Psoas muscle (tissue), 8 donors: Measurements from ENCODE around the gene APOBEC3C. TPM values are rescaled to one million over a fixed set of nuclear protein-coding genes. Genes with fewer than 3 reads are reported as not detected.

ENCODE experiments used
- ATAC-seq, 4 donors: fragments of 200-7000 bp; cut with Tn5 transposase; one replicate each; pipeline ENCODE4 v1.9.1; 2020; ENCODE audit warnings: moderate library complexity in 3 of 4, mild to moderate bottlenecking in 2 of 4
- DNase-seq, 2 donors: peaks; one replicate each; pipeline ENCODE4 v3.0.0-alpha.2; 2020
- H3K27ac ChIP-seq: fragments of 200-600 bp; one replicate; pipeline ENCODE4 v1.8.0; 2022
- H3K27me3 ChIP-seq, 3 donors: fragments of 200-600 bp in 1 of 3; one replicate each; pipeline versions ENCODE4 v1.6.1 to v1.8.0; 2013 to 2022; ENCODE audit warnings: low read length in 2 of 3, mild to moderate bottlenecking in 2 of 3, moderate library complexity in 1 of 3; ENCODE audit not compliant: insufficient read depth in 3 of 3
- H3K36me3 ChIP-seq, 2 donors: fragments of 200-600 bp in 1 of 2; one replicate each; pipeline versions ENCODE4 v1.6.1 to v1.8.0; 2013 to 2022; ENCODE audit warnings: low read depth in 1 of 2, mild to moderate bottlenecking in 1 of 2, moderate library complexity in 1 of 2; ENCODE audit not compliant: insufficient read depth in 1 of 2
- H3K4me1 ChIP-seq: fragments of 200-600 bp; one replicate; pipeline ENCODE4 v1.8.0; 2022
- H3K4me3 ChIP-seq: fragments of 200-600 bp; one replicate; pipeline ENCODE4 v1.8.0; 2022; ENCODE audit warnings: mild to moderate bottlenecking
- H3K9me3 ChIP-seq: fragments of 200-600 bp; one replicate; pipeline ENCODE4 v1.8.0; 2022
- CTCF ChIP-seq: fragments of 200-600 bp; IDR thresholded peaks from one replicate; pipeline ENCODE4 v1.8.0; 2022; ENCODE audit warnings: antibody characterized with exemption
- WGBS, 3 donors: extraction: QIAGEN DNeasy Blood & Tissue Kit; methylation state at CpG; one replicate each; pipeline versions ENCODE4 v1.1.6 to v1.1.7; 2013; 5-methylcytosine and 5-hydroxymethylcytosine counted together
- intact Hi-C, 2 donors: fragments of 100-400 bp; cut with DNase I; formaldehyde crosslinking; loops; one replicate each; pipeline versions ENCODE4 v1.11.0 to v1.14.2; 2022
- polyA plus RNA-seq, 3 donors: library from polyadenylated mRNA; stranded (reverse); fragments of 200-250 nt; gene quantifications; one replicate each; pipeline ENCODE4 v1.2.3, GENCODE V29; 2013
- total RNA-seq, 4 donors: library from RNA; stranded (reverse); fragmentation: NEBNext Ultra II Directional in 2 of 4; extraction: Animal tissue kit (Norgen Biotek cat#: 25700) in 2 of 4; gene quantifications; one replicate each; pipeline versions ENCODE4 v1.2.1 to v1.2.4, GENCODE V29; 2021 to 2023
- donor health status: healthy with polysubstance abuse.
- donor health status: DM: no; HTN: no; CAD: no; lungs with moderate emphysema.
- donor health status: Bipolar disorder and iron deficiency.
- donor health status: healthy.
- donor health status: DM: yes; HTN: yes; CAD: no.
- donor health status: DM: no; HTN: no; CAD: no.
- donor health status: DM: no; HTN: no; CAD: no.
- donor health status: DM: yes; HTN: yes; CAD: no.

Gene APOBEC3C
- total and polyA plus RNA-seq, 7 donors = 0.82 to 4.6 (median 1.7) TPM

DNA sequence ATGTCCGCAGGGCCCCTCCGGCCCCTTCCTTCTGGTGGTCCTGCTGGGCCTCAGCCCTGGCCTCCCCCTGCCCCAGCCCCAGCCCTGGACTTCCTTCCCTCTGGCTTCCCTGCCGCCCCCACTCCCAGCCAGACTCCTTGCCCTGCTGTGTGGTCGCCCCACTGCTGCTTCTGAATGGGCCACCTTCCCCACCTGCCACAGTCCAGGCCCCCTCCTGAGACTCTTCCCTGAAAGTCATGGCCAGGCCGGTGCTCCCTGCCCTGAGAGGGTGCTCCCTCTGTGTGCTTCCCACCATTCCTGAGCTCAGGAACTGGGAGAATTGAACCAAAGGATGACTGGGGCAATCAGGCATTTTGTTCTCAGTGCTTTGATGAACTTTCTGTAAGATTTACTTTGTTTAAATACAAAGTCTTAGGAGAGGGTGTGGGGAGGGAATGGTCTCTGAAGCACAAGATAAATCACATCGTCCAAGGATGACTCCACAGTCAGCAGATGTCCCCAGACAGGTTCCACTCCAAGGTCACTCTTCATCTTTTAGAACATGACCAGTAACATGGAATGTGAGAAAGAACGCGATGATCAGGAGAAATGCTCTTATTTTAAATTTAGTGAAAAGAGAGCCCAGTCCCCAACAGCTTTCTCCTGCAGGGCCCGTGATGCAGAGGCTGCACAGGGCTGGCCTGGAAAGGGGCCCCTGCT is 7.6 kb downstream of the APOBEC3C start:
- H3K36me3 ChIP-seq = no peaks in the 10 kb centered on the region
- peaks cover 0 to 9% (median 3%) of the 10 kb centered on the region in 3 donors for H3K27me3 ChIP-seq
- peak overlapping the region; percentile 53 for H3K27ac ChIP-seq
- H3K9me3 ChIP-seq = no peaks in the 10 kb centered on the region
- H3K4me1 ChIP-seq = no peaks in the 10 kb centered on the region
- peak overlapping the region; percentile 56 for H3K4me3 ChIP-seq
- peak in 1 of 4 donors; percentile 23 for ATAC-seq
- no peak for TF ChIP-seq CTCF
- intact Hi-C loops = no loop called here
- DNase-seq = no peak
- WGBS, 3 donors = 63 to 71% (median 66%) methylated on average over 8 to 9 of the region's 9 CpGs

DNA sequence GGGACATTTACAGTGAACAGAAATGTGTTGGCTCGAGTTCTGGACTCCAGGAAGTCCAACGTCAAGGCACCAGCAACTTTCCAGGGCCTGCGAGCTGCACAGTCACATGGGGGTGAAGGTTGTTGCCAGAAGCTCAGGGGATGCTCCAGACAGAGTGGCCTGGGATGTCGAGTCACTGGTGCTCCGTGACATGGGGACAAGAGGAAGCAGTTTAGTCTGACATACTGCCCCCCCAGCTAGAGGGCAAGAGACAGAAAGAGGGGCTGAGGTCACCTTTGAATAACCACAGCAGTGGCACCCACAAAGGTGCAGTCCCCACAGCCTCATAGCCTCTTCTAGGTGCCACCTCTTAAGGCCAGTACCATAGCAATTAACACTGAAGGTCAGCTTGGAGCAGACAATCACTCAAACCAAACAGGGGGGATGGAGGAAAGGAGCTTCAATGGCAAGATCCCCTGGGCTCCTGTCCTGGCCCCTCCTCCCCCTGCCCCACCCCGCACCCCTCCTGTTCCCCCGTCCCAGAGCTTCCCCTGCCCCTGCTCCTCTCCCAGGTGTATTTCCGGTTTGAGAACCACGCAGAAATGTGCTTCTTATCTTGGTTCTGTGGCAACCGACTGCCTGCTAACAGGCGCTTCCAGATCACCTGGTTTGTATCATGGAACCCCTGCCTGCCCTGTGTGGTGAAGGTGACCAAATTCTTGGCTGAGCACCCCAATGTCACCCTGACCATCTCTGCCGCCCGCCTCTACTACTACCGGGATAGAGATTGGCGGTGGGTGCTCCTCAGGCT is 10.7 kb downstream of the APOBEC3C start:
- H3K4me1 ChIP-seq = no peaks in the 10 kb centered on the region
- peaks cover 0 to 3% (median 0%) of the 10 kb centered on the region in 3 donors for H3K27me3 ChIP-seq
- DNase-seq (no peak), ATAC-seq (no peak)
- H3K9me3 ChIP-seq = no peaks in the 10 kb centered on the region
- no peak overlapping the region for H3K4me3 ChIP-seq
- TF ChIP-seq CTCF = no peak
- WGBS, 3 donors = 84 to 88% (median 87%) methylated on average over 15 of the region's 15 CpGs
- intact Hi-C loops = no loop called here
- no peaks in the 10 kb centered on the region for H3K36me3 ChIP-seq
- no peak overlapping the region for H3K27ac ChIP-seq

GRCh38 chr22:39026509-39027150 is 12.6 kb downstream of the APOBEC3C start:
- Histone ChIP-seq H3K27me3 (peaks cover 0 to 3% (median 0%) of the 10 kb centered on the region in 3 donors), H3K4me1 (no peaks in the 10 kb centered on the region), H3K9me3 (no peaks in the 10 kb centered on the region), H3K36me3 (no peaks in the 10 kb centered on the region), H3K4me3 (no peak overlapping the region), H3K27ac (no peak overlapping the region)
- whole genome bisulfite sequencing, 3 donors = 82 to 95% (median 84%) methylated on average over 11 to 12 of the region's 12 CpGs
- no peak for TF ChIP-seq CTCF
- ATAC-seq (no peak), DNase-seq (no peak)
- intact Hi-C loops = no loop called here

GRCh38 chr22:39027717-39028116 is 13.7 kb downstream of the APOBEC3C start:
- intact Hi-C loops = no loop called here
- no peaks in the 10 kb centered on the region for H3K36me3 ChIP-seq
- DNase-seq = no peak
- peaks cover 0 to 3% (median 0%) of the 10 kb centered on the region in 3 donors for H3K27me3 ChIP-seq
- no peak overlapping the region for H3K27ac ChIP-seq
- ATAC-seq = no peak
- no peak overlapping the region for H3K4me3 ChIP-seq
- no peak for TF ChIP-seq CTCF
- WGBS, 3 donors = 81 to 94% (median 86%) methylated on average over 4 of the region's 4 CpGs
- H3K4me1 ChIP-seq = no peaks in the 10 kb centered on the region
- H3K9me3 ChIP-seq = no peaks in the 10 kb centered on the region
